ENCODE results near the gene HOXD10.

DNA sequence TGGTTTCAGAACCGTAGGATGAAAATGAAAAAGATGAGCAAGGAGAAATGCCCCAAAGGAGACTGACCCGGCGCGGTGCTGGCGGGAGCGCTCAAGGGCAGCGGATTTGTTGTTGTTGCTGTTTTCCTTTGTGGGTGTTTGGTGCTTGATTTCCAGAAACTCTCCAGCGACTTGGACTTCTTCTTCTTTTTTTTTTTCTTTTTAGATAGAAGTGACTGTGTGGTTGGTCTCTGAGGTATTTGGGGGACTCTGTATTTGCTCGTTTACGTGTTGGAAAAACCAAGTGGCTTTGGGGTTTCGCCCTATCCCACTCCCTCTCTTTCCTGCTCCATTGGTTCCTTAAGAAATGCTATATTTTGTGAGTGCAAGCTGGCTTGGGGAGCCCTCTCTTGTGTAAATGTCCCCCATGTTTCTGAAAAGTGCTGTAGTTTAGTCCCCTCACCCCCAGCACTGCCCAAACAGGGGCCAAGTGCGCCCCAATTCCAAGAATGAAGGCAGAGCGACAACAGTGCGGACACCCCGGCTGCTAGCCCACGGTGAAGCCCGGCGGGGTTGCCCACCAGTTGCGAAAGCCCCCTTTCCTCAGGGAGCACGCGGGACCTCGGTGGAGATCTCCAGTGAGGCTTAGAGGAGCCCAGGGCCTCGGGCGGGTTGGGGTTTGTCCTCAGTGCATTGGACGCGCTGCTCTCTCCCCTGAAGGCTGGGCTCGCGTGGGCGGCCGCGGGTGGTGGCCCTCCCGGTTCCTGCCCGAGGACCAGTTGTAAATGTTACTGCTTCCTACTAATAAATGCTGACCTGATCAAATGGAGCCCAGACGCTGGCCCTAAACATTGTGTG is 7.8 kb downstream of the HOXD10 start:
- TF ChIP-seq EZH2phosphoT487 (IDR thresholded peaks at IDR 0.05; ENCODE audit: low read depth), result no peak
- TF ChIP-seq, protein P1, sequence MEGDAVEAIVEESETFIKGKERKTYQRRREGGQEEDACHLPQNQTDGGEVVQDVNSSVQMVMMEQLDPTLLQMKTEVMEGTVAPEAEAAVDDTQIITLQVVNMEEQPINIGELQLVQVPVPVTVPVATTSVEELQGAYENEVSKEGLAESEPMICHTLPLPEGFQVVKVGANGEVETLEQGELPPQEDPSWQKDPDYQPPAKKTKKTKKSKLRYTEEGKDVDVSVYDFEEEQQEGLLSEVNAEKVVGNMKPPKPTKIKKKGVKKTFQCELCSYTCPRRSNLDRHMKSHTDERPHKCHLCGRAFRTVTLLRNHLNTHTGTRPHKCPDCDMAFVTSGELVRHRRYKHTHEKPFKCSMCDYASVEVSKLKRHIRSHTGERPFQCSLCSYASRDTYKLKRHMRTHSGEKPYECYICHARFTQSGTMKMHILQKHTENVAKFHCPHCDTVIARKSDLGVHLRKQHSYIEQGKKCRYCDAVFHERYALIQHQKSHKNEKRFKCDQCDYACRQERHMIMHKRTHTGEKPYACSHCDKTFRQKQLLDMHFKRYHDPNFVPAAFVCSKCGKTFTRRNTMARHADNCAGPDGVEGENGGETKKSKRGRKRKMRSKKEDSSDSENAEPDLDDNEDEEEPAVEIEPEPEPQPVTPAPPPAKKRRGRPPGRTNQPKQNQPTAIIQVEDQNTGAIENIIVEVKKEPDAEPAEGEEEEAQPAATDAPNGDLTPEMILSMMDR (IDR thresholded peaks at IDR 0.05; ENCODE audit: low read depth, low read length), result no peak

Measured in OCI-LY3 (cell line).